Brain pericyte (primary cell): ENCODE results near the gene POLR1D.

Experiments
- DNase-seq: peaks from one replicate; pipeline ENCODE4 v3.0.0-alpha.2; 2012; ENCODE audit warnings: low read depth, low spot score

The POLR1D gene

GRCh38 chr13:27638521-27638920 lies 16.8 kb downstream of the POLR1D start:
- DNase-seq: no peak

- DNase-seq: no peak
Observed at GRCh38 chr13:27639186-27639585, 17.5 kb downstream of the POLR1D start.

- no peak for DNase-seq
Observed at GRCh38 chr13:27641711-27642502, 20.2 kb downstream of the POLR1D start.

GRCh38 chr13:27643334-27644132 lies 21.8 kb downstream of the POLR1D start:
- DNase-seq: no peak

- DNase-seq: no peak
Observed at GRCh38 chr13:27644302-27644701, 22.6 kb downstream of the POLR1D start.

- DNase-seq: no peak
Observed at GRCh38 chr13:27650312-27650711, 28.6 kb downstream of the POLR1D start.

GRCh38 chr13:27654059-27654458 lies 32.4 kb downstream of the POLR1D start:
- no peak for DNase-seq

- no peak for DNase-seq
Observed at GRCh38 chr13:27654816-27655215, 33.1 kb downstream of the POLR1D start.

GRCh38 chr13:27657724-27658123 lies 36.0 kb downstream of the POLR1D start:
- no peak for DNase-seq

- DNase-seq: no peak
Observed at GRCh38 chr13:27658546-27658945, 36.9 kb downstream of the POLR1D start.

- no peak for DNase-seq
Observed at GRCh38 chr13:27659145-27659865, 37.6 kb downstream of the POLR1D start.

GRCh38 chr13:27660511-27660910 lies 38.8 kb downstream of the POLR1D start:
- no peak for DNase-seq

- no peak for DNase-seq
Observed at GRCh38 chr13:27661017-27661416, 39.3 kb downstream of the POLR1D start.

GRCh38 chr13:27662738-27663470 lies 41.2 kb downstream of the POLR1D start:
- DNase-seq: no peak

GRCh38 chr13:27663947-27664346 lies 42.3 kb downstream of the POLR1D start:
- DNase-seq: no peak

- no peak for DNase-seq
Observed at GRCh38 chr13:27665333-27665732, 43.6 kb downstream of the POLR1D start.

GRCh38 chr13:27665761-27666160 lies 44.1 kb downstream of the POLR1D start:
- no peak for DNase-seq

- DNase-seq: no peak
Observed at GRCh38 chr13:27666951-27667350, 45.3 kb downstream of the POLR1D start.

- no peak for DNase-seq
Observed at GRCh38 chr13:27667946-27668345, 46.3 kb downstream of the POLR1D start.

GRCh38 chr13:27670861-27671260 lies 49.2 kb downstream of the POLR1D start:
- DNase-seq: no peak

- DNase-seq: no peak
Observed at GRCh38 chr13:27672025-27672424, 50.3 kb downstream of the POLR1D start.
